DND-41 (cell line): ENCODE data around the gene DVL1.

Experiments used
- EZH2 ChIP-seq: IDR thresholded peaks from 3 replicates; pipeline ENCODE4 v1.6.1; 2012; ENCODE audit warnings: borderline replicate concordance, low read depth, mild to moderate bottlenecking, moderate library complexity, low read length, inconsistent platforms; ENCODE audit not compliant: severe bottlenecking
- TF ChIP-seq, protein P1 (sequence below): IDR thresholded peaks from 2 replicates; pipeline ENCODE4 v1.5.1; 2012; ENCODE audit warnings: borderline replicate concordance, low read length, moderate library complexity, mild to moderate bottlenecking; ENCODE audit not compliant: poor library complexity, severe bottlenecking; ENCODE audit errors: extremely low read depth

DNA sequence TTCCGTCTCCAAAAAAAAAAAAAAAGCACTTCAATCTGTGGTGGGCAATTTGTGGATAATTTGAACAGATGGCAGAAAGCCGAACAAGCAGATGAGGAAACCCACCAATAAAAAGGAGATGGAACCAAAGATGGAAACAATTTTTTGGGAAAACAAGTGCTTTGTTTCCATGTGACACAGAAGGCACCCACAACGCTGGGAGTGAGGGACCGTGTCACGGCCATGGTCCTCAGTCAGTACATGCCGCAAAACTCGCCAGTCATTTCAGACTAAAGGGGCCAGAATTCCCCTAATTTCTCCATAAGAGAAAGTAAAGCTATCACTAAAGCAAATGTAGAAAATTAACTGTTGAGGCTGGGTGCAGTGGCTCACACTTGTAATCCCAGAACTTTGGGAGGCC, 44.9 kb upstream of the DVL1 start:
- TF ChIP-seq, protein P1, sequence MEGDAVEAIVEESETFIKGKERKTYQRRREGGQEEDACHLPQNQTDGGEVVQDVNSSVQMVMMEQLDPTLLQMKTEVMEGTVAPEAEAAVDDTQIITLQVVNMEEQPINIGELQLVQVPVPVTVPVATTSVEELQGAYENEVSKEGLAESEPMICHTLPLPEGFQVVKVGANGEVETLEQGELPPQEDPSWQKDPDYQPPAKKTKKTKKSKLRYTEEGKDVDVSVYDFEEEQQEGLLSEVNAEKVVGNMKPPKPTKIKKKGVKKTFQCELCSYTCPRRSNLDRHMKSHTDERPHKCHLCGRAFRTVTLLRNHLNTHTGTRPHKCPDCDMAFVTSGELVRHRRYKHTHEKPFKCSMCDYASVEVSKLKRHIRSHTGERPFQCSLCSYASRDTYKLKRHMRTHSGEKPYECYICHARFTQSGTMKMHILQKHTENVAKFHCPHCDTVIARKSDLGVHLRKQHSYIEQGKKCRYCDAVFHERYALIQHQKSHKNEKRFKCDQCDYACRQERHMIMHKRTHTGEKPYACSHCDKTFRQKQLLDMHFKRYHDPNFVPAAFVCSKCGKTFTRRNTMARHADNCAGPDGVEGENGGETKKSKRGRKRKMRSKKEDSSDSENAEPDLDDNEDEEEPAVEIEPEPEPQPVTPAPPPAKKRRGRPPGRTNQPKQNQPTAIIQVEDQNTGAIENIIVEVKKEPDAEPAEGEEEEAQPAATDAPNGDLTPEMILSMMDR = no peak
- no peak for TF ChIP-seq EZH2
